ENCODE results near the gene SFXN3.

The SFXN3 gene

DNA sequence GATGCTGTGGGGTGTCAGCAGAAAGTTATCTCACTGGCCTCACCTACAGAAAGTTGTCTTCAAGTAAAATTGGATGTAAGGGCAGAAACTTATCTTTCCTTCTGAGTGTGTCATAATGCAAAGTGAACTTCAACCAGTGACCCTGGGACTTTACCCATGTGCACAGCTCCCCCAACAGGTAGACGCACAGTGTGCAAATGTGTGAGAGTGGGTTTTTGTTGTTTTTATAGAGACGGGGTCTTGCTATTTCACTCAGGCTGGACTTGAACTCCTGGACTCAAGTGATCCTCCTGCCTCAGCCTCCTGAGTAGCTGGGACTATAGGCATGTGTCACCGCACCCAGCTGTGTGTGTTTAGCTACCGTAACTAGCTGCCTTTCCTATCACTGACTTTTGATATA lies 24.4 kb downstream of the SFXN3 start:
- peak; percentile 16 for TF ChIP-seq CTCF (IDR thresholded peaks at IDR 0.05; ENCODE audit: low read depth, low read length, missing control alignments)
- in situ Hi-C loops (cut with HindIII; ENCODE audit: low sequenced_read_pairs): no loop called here
- no peak for DNase-seq (ENCODE audit: low read depth)
- no peak overlapping the region for H3K4me3 ChIP-seq (ENCODE audit: low read depth, low read length)

- TF ChIP-seq CTCF (IDR thresholded peaks at IDR 0.05; ENCODE audit: low read depth, low read length, missing control alignments): no peak
These were observed 25.5 kb downstream of the SFXN3 start for GRCh38 chr10:101056365-101057151.

GRCh38 chr10:101060036-101060950 lies 29.3 kb downstream of the SFXN3 start:
- in situ Hi-C loops (cut with HindIII; ENCODE audit: low sequenced_read_pairs): no loop called here
- peak; percentile 93 for TF ChIP-seq CTCF (IDR thresholded peaks at IDR 0.05; ENCODE audit: low read depth, low read length, missing control alignments)

More at GRCh38 chr10:101056365-101057151, 25.5 kb downstream of the SFXN3 start:
- DNase-seq (ENCODE audit: low read depth): no peak
- H3K4me3 ChIP-seq (ENCODE audit: low read depth, low read length): no peak overlapping the region
- in situ Hi-C loops (cut with HindIII; ENCODE audit: low sequenced_read_pairs): no loop called here

GRCh38 chr10:101060951-101061623 lies 30.1 kb downstream of the SFXN3 start:
- DNase-seq (ENCODE audit: low read depth): peak; percentile 56
- in situ Hi-C loops (cut with HindIII; ENCODE audit: low sequenced_read_pairs): no loop called here
- TF ChIP-seq CTCF (IDR thresholded peaks at IDR 0.05; ENCODE audit: low read depth, low read length, missing control alignments): no peak
- H3K4me3 ChIP-seq (ENCODE audit: low read depth, low read length): peak overlapping the region; percentile 93

More at GRCh38 chr10:101060036-101060950, 29.3 kb downstream of the SFXN3 start:
- DNase-seq (ENCODE audit: low read depth): peak; percentile 87
- H3K4me3 ChIP-seq (ENCODE audit: low read depth, low read length): peak overlapping the region; percentile 93

DNA sequence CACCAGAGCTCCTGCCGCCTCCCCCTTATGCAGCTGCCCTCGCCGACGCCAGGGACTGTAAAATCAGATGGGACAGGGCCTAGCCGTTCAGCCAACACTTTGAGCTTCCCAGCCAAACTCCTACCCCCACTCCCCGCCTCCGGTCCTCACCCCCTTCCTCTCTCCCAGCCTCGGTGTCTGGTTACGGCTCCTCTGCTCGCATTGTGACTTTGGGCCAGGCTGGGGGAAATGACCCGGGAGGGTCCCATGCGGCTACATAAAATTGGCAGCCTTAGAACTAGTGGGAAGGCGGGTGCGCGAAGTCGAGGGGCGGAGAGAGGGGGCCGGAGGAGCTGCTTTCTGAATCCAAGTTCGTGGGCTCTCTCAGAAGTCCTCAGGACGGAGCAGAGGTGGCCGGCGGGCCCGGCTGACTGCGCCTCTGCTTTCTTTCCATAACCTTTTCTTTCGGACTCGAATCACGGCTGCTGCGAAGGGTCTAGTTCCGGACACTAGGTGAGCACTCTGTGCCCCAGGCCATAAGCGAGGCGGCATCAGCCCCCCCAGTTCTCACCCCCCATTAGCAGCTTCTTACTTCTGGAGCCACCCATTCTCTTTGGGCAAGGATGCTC lies 30.7 kb downstream of the SFXN3 start, which contains the start of gene KAZALD1:
Gene KAZALD1, plus strand, starts transcription at position 366 of the 608 bp plus-strand sequence. CDS start 604 bp downstream, outside the sequence.
- in situ Hi-C loops (cut with HindIII; ENCODE audit: low sequenced_read_pairs): no loop called here
- TF ChIP-seq CTCF (IDR thresholded peaks at IDR 0.05; ENCODE audit: low read depth, low read length, missing control alignments): no peak
- peak within 1 kb of the TSS; percentile 93 for H3K4me3 ChIP-seq (ENCODE audit: low read depth, low read length)
- DNase-seq (ENCODE audit: low read depth): no peak

Measured in astrocyte of the cerebellum (primary cell).